ENCODE results near the gene PGS1. TPM values are rescaled to one million over a fixed set of nuclear protein-coding genes. Genes with fewer than 3 reads are reported as not detected.

Gene PGS1
- total and polyA plus RNA-seq, 10 of the 15 experiments (the other 5 are each of a cell fraction or from before 2014, with no cell fraction given), result 1.3 to 37.6 (median 27.4) TPM

- Histone ChIP-seq H3K4me2 (ENCODE audit: control insufficient read depth, insufficient read depth) (no peak overlapping the region), H3K27me3 (replicated peaks in 1 of 2; ENCODE audit: control insufficient read depth in 2 of 2, insufficient read depth in 2 of 2, low read length in 1 of 2) (no peaks in the 10 kb centered on the region), H3K4me3 (no peak overlapping the region), H3K9ac (ENCODE audit: control insufficient read depth, insufficient read depth, low read length) (no peak overlapping the region), H2AFZ (ENCODE audit: control insufficient read depth, low read depth, low read length) (no peak overlapping the region), H4K20me1 (ENCODE audit: control insufficient read depth, insufficient read depth) (no peaks in the 10 kb centered on the region; the same call in 1 of the 2 replicates), H3K27ac (ENCODE audit: control insufficient read depth, insufficient read depth) (no peak overlapping the region), H3K9me3 (replicated peaks; ENCODE audit: control insufficient read depth, insufficient read depth, low read length) (no peaks in the 10 kb centered on the region), H3K36me3 (ENCODE audit: control insufficient read depth in 2 of 2, insufficient read depth in 2 of 2, low read length in 1 of 2) (peaks cover 34 to 40% of the 10 kb centered on the region in 2 experiments), H3K79me2 (ENCODE audit: control insufficient read depth, insufficient read depth, low read length) (peaks cover 4% of the 10 kb centered on the region), H3K4me1 (ENCODE audit: control insufficient read depth, insufficient read depth, low read length) (no peaks in the 10 kb centered on the region)
- CTCF ChIA-PET, result no interaction called here
- TF ChIP-seq POLR2AphosphoS5 (IDR thresholded peaks at IDR 0.05; ENCODE audit: low read length) (0 out of 2 replicates have a peak, but pooled peaks have one; percentile 30), POLR2A (IDR thresholded peaks at IDR 0.05; ENCODE audit: low read depth, low read length) (0 out of 2 replicates have a peak, but pooled peaks have one; percentile 20), HDAC6 (IDR thresholded peaks at IDR 0.05; ENCODE audit: unreplicated experiment) (no peak)
- WGBS (ENCODE audit: insufficient coverage, insufficient replicate concordance, low lambda C conversion rate, missing lambda C conversion rate), result 90% methylated on average over 6 of the region's 6 CpGs
- no peak for DNase-seq (ENCODE audit: low read depth, low spot score)
- POLR2A ChIA-PET, result no interaction called here
- FAIRE-seq, result no peak
- ATAC-seq, result no peak
- in situ Hi-C loops (cut with MboI) (no loop called here), intact Hi-C loops (cut with micrococcal nuclease; ENCODE audit: unreplicated experiment) (no loop called here)
- BruUV-seq (replicated peaks), result no TSS peak
- SMC1A ChIA-PET (ENCODE audit: uncharacterized antibody, unreplicated experiment), result no interaction called here
- RAD21 ChIA-PET (ENCODE audit: unreplicated experiment), result no interaction called here
Observed at GRCh38 chr17:78406396-78406795, 27.9 kb downstream of the PGS1 start.

DNA sequence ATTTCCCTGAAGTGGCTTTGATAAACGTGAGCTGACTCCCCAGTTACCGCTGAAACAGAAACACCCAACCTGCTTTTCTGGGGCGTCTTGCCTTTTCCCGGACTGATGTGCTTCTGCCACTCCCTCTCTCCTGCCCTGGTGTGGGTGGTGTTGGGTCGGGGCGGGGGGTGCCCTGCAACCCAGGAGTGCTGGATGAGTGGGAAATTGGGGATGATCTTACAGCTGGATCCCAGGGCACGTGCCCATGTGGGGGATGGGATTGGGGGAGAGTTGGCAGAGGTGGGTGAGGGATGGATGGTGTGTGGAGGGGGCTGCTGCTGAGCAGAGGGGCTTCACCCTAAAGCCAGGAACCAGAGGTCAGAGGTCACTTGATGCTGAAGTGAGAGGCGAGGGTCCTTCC, 28.5 kb downstream of the PGS1 start:
- intact Hi-C loops (cut with micrococcal nuclease; ENCODE audit: unreplicated experiment), result no loop called here
- Histone ChIP-seq H4K20me1 (ENCODE audit: control insufficient read depth, insufficient read depth) (no peaks in the 10 kb centered on the region; the same call in 1 of the 2 replicates), H3K4me3 (no peak overlapping the region), H3K9ac (ENCODE audit: control insufficient read depth, insufficient read depth, low read length) (no peak overlapping the region), H3K9me3 (replicated peaks; ENCODE audit: control insufficient read depth, insufficient read depth, low read length) (no peaks in the 10 kb centered on the region), H3K27ac (ENCODE audit: control insufficient read depth, insufficient read depth) (no peak overlapping the region), H3K4me2 (ENCODE audit: control insufficient read depth, insufficient read depth) (no peak overlapping the region), H2AFZ (ENCODE audit: control insufficient read depth, low read depth, low read length) (no peak overlapping the region), H3K79me2 (ENCODE audit: control insufficient read depth, insufficient read depth, low read length) (peaks cover 4% of the 10 kb centered on the region), H3K27me3 (replicated peaks in 1 of 2; ENCODE audit: control insufficient read depth in 2 of 2, insufficient read depth in 2 of 2, low read length in 1 of 2) (no peaks in the 10 kb centered on the region), H3K4me1 (ENCODE audit: control insufficient read depth, insufficient read depth, low read length) (no peaks in the 10 kb centered on the region), H3K36me3 (ENCODE audit: control insufficient read depth in 2 of 2, insufficient read depth in 2 of 2, low read length in 1 of 2) (peaks cover 36 to 38% of the 10 kb centered on the region in 2 experiments)
- no peak for ATAC-seq
- in situ Hi-C loops (cut with MboI), result no loop called here
- ChIA-PET SMC1A (ENCODE audit: uncharacterized antibody, unreplicated experiment) (no interaction called here), CTCF (no interaction called here), RAD21 (ENCODE audit: unreplicated experiment) (no interaction called here), POLR2A (no interaction called here)
- TF ChIP-seq SIN3A (IDR thresholded peaks at IDR 0.05; ENCODE audit: low read depth, low read length), result no peak
- no peak for TF ChIP-seq POLR2AphosphoS2 (IDR thresholded peaks at IDR 0.05; ENCODE audit: low read depth, low read length)
- TF ChIP-seq BACH1 (IDR thresholded peaks at IDR 0.05; ENCODE audit: borderline replicate concordance), result no peak
- no peak for TF ChIP-seq RELB (IDR thresholded peaks at IDR 0.05; ENCODE audit: low read depth)
- no peak for DNase-seq (ENCODE audit: low read depth, low spot score)
- FAIRE-seq, result no peak
- no TSS peak for BruUV-seq (replicated peaks)
- 77% methylated on average over 8 of the region's 8 CpGs for WGBS (ENCODE audit: insufficient coverage, insufficient replicate concordance, low lambda C conversion rate, missing lambda C conversion rate)
